ENCODE measurements around the gene PARVB. TPM values are rescaled to one million over a fixed set of nuclear protein-coding genes. Genes with fewer than 3 reads are reported as not detected.

PARVB gene
- total and polyA plus RNA-seq, 9 of the 15 experiments (the other 6 are each of a cell fraction or from before 2014, with no cell fraction given) = 1.1 to 59.2 (median 29.2) TPM

- TF ChIP-seq HBP1 (CRISPR knock-in tag; IDR thresholded peaks at IDR 0.05) (no peak), CXXC5 (CRISPR knock-in tag; IDR thresholded peaks at IDR 0.05) (no peak), KAT2B (IDR thresholded peaks at IDR 0.05; ENCODE audit: low read depth, low read length) (no peak), PTTG1 (tag; IDR thresholded peaks at IDR 0.05; ENCODE audit: low read depth) (no peak), NFIX (CRISPR knock-in tag; IDR thresholded peaks at IDR 0.05; ENCODE audit: low read depth) (no peak), SFPQ (IDR thresholded peaks at IDR 0.05; ENCODE audit: low read depth, low read length) (no peak), DMBX1 (CRISPR knock-in tag; IDR thresholded peaks at IDR 0.05; ENCODE audit: borderline replicate concordance) (no peak), CCAR2 (IDR thresholded peaks at IDR 0.05; ENCODE audit: low read depth, low read length) (no peak), HNRNPH1 (optimal IDR thresholded peaks at IDR 0.05; ENCODE audit: low read depth, low read length) (no peak), PKNOX1 (IDR thresholded peaks at IDR 0.05) (no peak), ZNF76 (CRISPR knock-in tag; IDR thresholded peaks at IDR 0.05; ENCODE audit: borderline replicate concordance) (no peak), PML (IDR thresholded peaks at IDR 0.05; ENCODE audit: low read length) (no peak)
Measured at GRCh38 chr22:44199866-44200265, 175.8 kb downstream of the PARVB start (continued).
